Epidermal melanocyte (primary cell): Measurements from ENCODE around the gene KIF24.
A peak's percentile ranks its signal among the peaks of the same experiment; 100 is the strongest.
"Not testable (repeated sequence)": the region's sequence is repeated elsewhere in the genome, so short reads cannot be mapped to it uniquely, and the experiment has no call there.

Source experiments
- DNase-seq: peaks from one replicate; pipeline ENCODE4 v3.0.0; 2011; ENCODE audit warnings: low spot score; ENCODE audit not compliant: insufficient read length

Gene KIF24

GRCh38 chr9:34328987-34329832 lies at the start of gene KIF24, which contains the start of gene NUDT2:
KIF24 (minus strand) TSS chr9:34329268; CDS start chr9:34311346, 17,922 bp downstream.
NUDT2 (plus strand) TSS chr9:34329569; CDS start chr9:34339040, 9,471 bp downstream.
- peak; percentile 78 for DNase-seq

GRCh38 chr9:34378376-34379060 lies 49.5 kb upstream of the KIF24 start:
- DNase-seq = no peak

GRCh38 chr9:34377404-34377746 lies 48.3 kb upstream of the KIF24 start:
- DNase-seq = no peak

- DNase-seq = peak; percentile 97
These were observed 47.7 kb upstream of the KIF24 start, which contains the start of gene MYORG for GRCh38 chr9:34376596-34377403. MYORG (minus strand) TSS chr9:34376898; CDS start chr9:34372943, 3,955 bp downstream.

GRCh38 chr9:34375901-34376595 lies 47.0 kb upstream of the KIF24 start:
- DNase-seq = no peak

- DNase-seq = no peak
These were observed 46.0 kb upstream of the KIF24 start for GRCh38 chr9:34374905-34375552.

- no peak for DNase-seq
These were observed 45.3 kb upstream of the KIF24 start for GRCh38 chr9:34374339-34374738.

GRCh38 chr9:34373749-34374148 lies 44.7 kb upstream of the KIF24 start:
- DNase-seq = no peak

- no peak for DNase-seq
These were observed 43.5 kb upstream of the KIF24 start for GRCh38 chr9:34372467-34373011.

- no peak for DNase-seq
These were observed 42.9 kb upstream of the KIF24 start for GRCh38 chr9:34371886-34372466.

GRCh38 chr9:34370970-34371880 lies 42.2 kb upstream of the KIF24 start:
- no peak for DNase-seq

- DNase-seq = no peak
These were observed 41.4 kb upstream of the KIF24 start for GRCh38 chr9:34370335-34370969.

- DNase-seq = no peak
These were observed 40.6 kb upstream of the KIF24 start for GRCh38 chr9:34369636-34370035.

- DNase-seq = not testable (repeated sequence)
These were observed 39.7 kb upstream of the KIF24 start for GRCh38 chr9:34368796-34369195.

- DNase-seq = not testable (repeated sequence)
These were observed 38.8 kb upstream of the KIF24 start for GRCh38 chr9:34367751-34368410.

GRCh38 chr9:34366365-34366764 lies 37.3 kb upstream of the KIF24 start:
- DNase-seq = no peak

GRCh38 chr9:34365282-34365681 lies 36.2 kb upstream of the KIF24 start:
- DNase-seq = no peak
